Colonic mucosa (tissue), 4 donors: ENCODE measurements around the gene PREX1. TPM values are rescaled to one million over a fixed set of nuclear protein-coding genes. Genes with fewer than 3 reads are reported as not detected.

ENCODE experiments used
- DNase-seq: peaks from one replicate; pipeline ENCODE4 v3.0.0-alpha.2; 2020
- H3K27ac ChIP-seq: fragments of 200-600 bp; one replicate; pipeline ENCODE4 v1.8.0; 2021
- H3K27me3 ChIP-seq: fragments of 200-600 bp; one replicate; pipeline ENCODE4 v1.8.0; 2021
- H3K36me3 ChIP-seq: fragments of 200-600 bp; one replicate; pipeline ENCODE4 v1.8.0; 2021
- H3K4me1 ChIP-seq: fragments of 200-600 bp; one replicate; pipeline ENCODE4 v1.8.0; 2021; ENCODE audit warnings: mild to moderate bottlenecking
- H3K4me3 ChIP-seq: fragments of 200-600 bp; one replicate; pipeline ENCODE4 v1.8.0; 2021
- H3K9ac ChIP-seq, 2 donors: one replicate each; pipeline ENCODE4 v1.7.0; 2013; ENCODE audit warnings: control low read depth in 2 of 2, low read depth in 2 of 2, low read length in 2 of 2
- H3K9me3 ChIP-seq: fragments of 200-600 bp; one replicate; pipeline ENCODE4 v1.8.0; 2021
- CTCF ChIP-seq: fragments of 200-600 bp; IDR thresholded peaks from one replicate; pipeline ENCODE4 v1.8.0; 2022; ENCODE audit warnings: antibody characterized with exemption, mild to moderate bottlenecking
- intact Hi-C: fragments of 100-400 bp; cut with DNase I; formaldehyde crosslinking; loops from one replicate; pipeline ENCODE4 v1.14.1; 2022
- total RNA-seq, 2 donors: library from RNA; stranded (reverse); fragmentation: NEBNext Ultra II Directional in 1 of 2; extraction: Animal tissue kit (Norgen Biotek cat#: 25700) in 1 of 2; gene quantifications; one replicate each; pipeline ENCODE4 v1.2.1, GENCODE V29; 2021
- donor health status: healthy.
- donor health status: DM: no; HTN: no; CAD: no.
- donor health status: DM: no; HTN: no; CAD: no.

The PREX1 gene
- total RNA-seq, 2 donors from 2014 or later, result 7.2 to 24.6 TPM

GRCh38 chr20:48850257-48850976, 22.6 kb upstream of the PREX1 start:
- DNase-seq, result no peak
- H3K36me3 ChIP-seq, result no peaks in the 10 kb centered on the region
- no peak for TF ChIP-seq CTCF
- no peak overlapping the region for H3K27ac ChIP-seq
- no peaks in the 10 kb centered on the region for H3K4me1 ChIP-seq
- no peak overlapping the region for H3K9ac ChIP-seq
- no peaks in the 10 kb centered on the region for H3K9me3 ChIP-seq
- no peak overlapping the region for H3K4me3 ChIP-seq
- H3K27me3 ChIP-seq, result no peaks in the 10 kb centered on the region
- intact Hi-C loops, result no loop called here

DNA sequence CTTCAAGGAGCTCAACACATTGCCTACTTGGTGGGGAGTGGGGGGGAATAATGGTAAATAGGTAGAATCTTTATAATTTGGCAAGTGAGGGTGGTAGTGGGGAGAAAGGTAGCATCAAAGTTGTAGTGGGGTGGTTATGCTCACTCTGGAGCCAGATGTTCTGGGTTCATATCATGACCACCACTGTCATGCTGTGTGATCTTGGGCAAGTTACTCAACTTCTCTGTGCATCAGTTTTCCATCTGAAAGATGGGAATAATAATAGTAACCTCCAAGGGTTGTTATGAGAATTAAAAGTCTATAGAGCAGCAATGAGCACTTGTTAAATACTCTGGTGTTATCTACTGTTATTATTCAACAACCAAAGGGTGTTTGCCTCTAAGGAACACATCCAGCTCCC, 22.0 kb upstream of the PREX1 start:
- Histone ChIP-seq H3K27me3 (no peaks in the 10 kb centered on the region), H3K36me3 (no peaks in the 10 kb centered on the region), H3K27ac (no peak overlapping the region), H3K4me3 (no peak overlapping the region), H3K9me3 (no peaks in the 10 kb centered on the region), H3K9ac (no peak overlapping the region), H3K4me1 (no peaks in the 10 kb centered on the region)
- DNase-seq, result no peak
- intact Hi-C loops, result no loop called here
- no peak for TF ChIP-seq CTCF

- Histone ChIP-seq H3K4me3 (no peak overlapping the region), H3K9me3 (no peaks in the 10 kb centered on the region), H3K36me3 (no peaks in the 10 kb centered on the region), H3K27me3 (no peaks in the 10 kb centered on the region), H3K9ac (no peak overlapping the region), H3K4me1 (no peaks in the 10 kb centered on the region), H3K27ac (no peak overlapping the region)
- TF ChIP-seq CTCF, result no peak
- intact Hi-C loops, result no loop called here
- DNase-seq, result no peak
Measured at GRCh38 chr20:48849299-48849698, 21.5 kb upstream of the PREX1 start.

DNA sequence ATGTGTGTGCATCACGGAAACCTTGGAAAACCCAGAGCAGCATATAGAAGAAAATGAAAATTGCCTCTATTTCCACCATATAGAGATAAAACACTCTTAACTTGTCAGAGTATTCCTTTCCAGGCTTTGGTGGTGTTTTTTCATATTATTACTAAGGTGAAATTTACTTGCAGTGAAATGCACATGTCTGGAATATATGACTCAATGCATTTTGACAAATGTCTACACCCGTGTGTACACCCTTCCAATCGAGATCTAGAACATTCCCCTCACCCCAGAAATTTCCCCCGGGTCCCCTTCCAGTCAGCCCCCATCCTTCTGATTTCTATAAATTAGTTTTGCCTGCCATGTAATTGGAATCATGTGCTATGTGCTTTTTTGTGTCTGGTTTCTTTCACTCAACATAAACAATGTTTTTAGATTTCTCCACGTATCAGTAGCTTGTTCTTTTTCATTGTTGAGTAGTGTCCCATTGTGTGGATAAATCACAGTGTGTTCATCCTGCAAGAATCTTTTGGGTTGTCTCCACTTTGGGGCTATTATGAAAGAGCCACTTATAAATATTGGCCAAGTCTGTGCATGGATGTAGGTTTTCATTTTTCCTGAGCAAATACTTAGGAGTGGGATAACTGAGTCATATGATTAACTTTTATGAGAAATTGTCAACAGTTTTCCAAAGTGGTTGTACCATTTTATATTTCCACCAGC, 19.9 kb upstream of the PREX1 start:
- no peak overlapping the region for H3K9ac ChIP-seq
- no peak overlapping the region for H3K27ac ChIP-seq
- no peak overlapping the region for H3K4me3 ChIP-seq
- no peaks in the 10 kb centered on the region for H3K27me3 ChIP-seq
- no peaks in the 10 kb centered on the region for H3K9me3 ChIP-seq
- no peak for TF ChIP-seq CTCF
- no peaks in the 10 kb centered on the region for H3K36me3 ChIP-seq
- H3K4me1 ChIP-seq, result no peaks in the 10 kb centered on the region
- DNase-seq, result no peak
- intact Hi-C loops, result no loop called here

- intact Hi-C loops, result no loop called here
- Histone ChIP-seq H3K9me3 (no peaks in the 10 kb centered on the region), H3K9ac (no peak overlapping the region), H3K4me3 (no peak overlapping the region), H3K36me3 (no peaks in the 10 kb centered on the region), H3K27me3 (no peaks in the 10 kb centered on the region), H3K4me1 (no peaks in the 10 kb centered on the region), H3K27ac (no peak overlapping the region)
- TF ChIP-seq CTCF, result no peak
- no peak for DNase-seq
Measured at GRCh38 chr20:48846516-48847492, 19.0 kb upstream of the PREX1 start.
